Calu3 (cell line): ENCODE measurements around the gene BIRC5. TPM values are rescaled to one million over a fixed set of nuclear protein-coding genes. Genes with fewer than 3 reads are reported as not detected.

Experiments used
- BruUV-seq: library from RNA; stranded (reverse); fragments of 400-500 nt; replicated peaks from 2 replicates; lab custom pipeline; 2021; lab: Mats Ljungman, UMichigan
- CTCF ChIA-PET: fragments of 300-600 bp; sonication (Branson Sonifier 250); formaldehyde crosslinking; loops from one replicate; lab custom pipeline; 2022; ENCODE audit warnings: antibody characterized with exemption; lab: Charles Lee
- DNase-seq: peaks from one replicate; pipeline ENCODE4 v3.0.0; 2022
- H3K27ac Mint-ChIP-seq: one replicate; pipeline ENCODE4 v1.8.0; 2022; ENCODE audit warnings: mixed read lengths; ENCODE audit not compliant: unreplicated experiment
- H3K27me3 Mint-ChIP-seq: one replicate; pipeline ENCODE4 v1.8.0; 2022; ENCODE audit warnings: mixed read lengths; ENCODE audit not compliant: unreplicated experiment
- H3K36me3 Mint-ChIP-seq: one replicate; pipeline ENCODE4 v1.8.0; 2022; ENCODE audit warnings: mild to moderate bottlenecking, moderate library complexity, mixed read lengths; ENCODE audit not compliant: insufficient read depth, unreplicated experiment
- H3K4me1 Mint-ChIP-seq: one replicate; pipeline ENCODE4 v1.8.0; 2022; ENCODE audit warnings: mild to moderate bottlenecking, low read depth, mixed read lengths; ENCODE audit not compliant: unreplicated experiment
- H3K4me3 Mint-ChIP-seq: one replicate; pipeline ENCODE4 v1.8.0; 2022; ENCODE audit warnings: mild to moderate bottlenecking, low read depth, moderate library complexity, mixed read lengths; ENCODE audit not compliant: unreplicated experiment
- H3K9me3 Mint-ChIP-seq: one replicate; pipeline ENCODE4 v1.8.0; 2022; ENCODE audit warnings: low read depth, mixed read lengths; ENCODE audit not compliant: unreplicated experiment
- intact Hi-C: fragments of 100-400 bp; cut with micrococcal nuclease; formaldehyde crosslinking; loops from one replicate; pipeline ENCODE4 v1.10.0; 2022; ENCODE audit not compliant: unreplicated experiment
- total RNA-seq: library from RNA; stranded (reverse); gene quantifications from 2 replicates; pipeline ENCODE4 v1.2.3, GENCODE V29; 2022
- TF ChIP-seq, protein P1 (sequence below): fragments of 200-600 bp; IDR thresholded peaks from one replicate; pipeline ENCODE4 v1.8.0; 2022; ENCODE audit warnings: antibody characterized with exemption; ENCODE audit not compliant: unreplicated experiment

Gene BIRC5
- total RNA-seq, 1 experiment from 2014 or later = 58.5 TPM

DNA sequence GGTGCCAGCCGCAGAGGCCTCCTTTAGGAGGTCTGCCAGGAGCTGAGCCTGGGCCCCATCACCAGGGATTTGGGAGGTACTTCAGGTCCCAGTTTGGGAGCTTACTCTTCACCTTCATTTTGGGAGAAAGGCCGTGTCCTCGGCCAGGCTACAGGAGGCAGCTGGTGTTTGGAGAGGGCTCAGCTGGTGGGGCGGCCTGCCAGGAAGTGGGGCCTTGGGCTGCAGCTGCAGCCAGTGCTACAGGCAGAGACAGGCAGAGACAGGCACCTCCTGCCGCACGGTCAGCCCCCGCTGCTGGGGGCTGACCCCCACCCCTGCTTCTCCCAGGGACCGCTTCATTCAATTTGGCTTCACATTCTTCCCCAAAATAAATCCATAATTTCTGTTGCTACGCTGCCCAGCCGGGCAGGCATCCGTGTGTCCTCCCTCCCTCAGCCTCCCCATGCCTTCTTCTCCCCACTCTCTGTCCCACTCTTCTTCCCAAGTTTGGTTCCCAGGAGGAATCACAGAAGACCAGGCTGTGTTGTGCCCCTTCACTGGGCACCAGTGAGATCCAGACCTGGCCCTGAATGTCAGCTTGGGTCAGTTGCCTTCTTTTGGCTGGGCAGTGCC lies 23.5 kb downstream of the BIRC5 start:
- no peak for DNase-seq
- CTCF ChIA-PET = interaction anchor here (0.6 kb wide), 1 partner anchor 15 kb away, joined by 3 read pairs; no protein-coding TSS in a partner anchor
- intact Hi-C loops = no loop called here
- TF ChIP-seq, protein P1, sequence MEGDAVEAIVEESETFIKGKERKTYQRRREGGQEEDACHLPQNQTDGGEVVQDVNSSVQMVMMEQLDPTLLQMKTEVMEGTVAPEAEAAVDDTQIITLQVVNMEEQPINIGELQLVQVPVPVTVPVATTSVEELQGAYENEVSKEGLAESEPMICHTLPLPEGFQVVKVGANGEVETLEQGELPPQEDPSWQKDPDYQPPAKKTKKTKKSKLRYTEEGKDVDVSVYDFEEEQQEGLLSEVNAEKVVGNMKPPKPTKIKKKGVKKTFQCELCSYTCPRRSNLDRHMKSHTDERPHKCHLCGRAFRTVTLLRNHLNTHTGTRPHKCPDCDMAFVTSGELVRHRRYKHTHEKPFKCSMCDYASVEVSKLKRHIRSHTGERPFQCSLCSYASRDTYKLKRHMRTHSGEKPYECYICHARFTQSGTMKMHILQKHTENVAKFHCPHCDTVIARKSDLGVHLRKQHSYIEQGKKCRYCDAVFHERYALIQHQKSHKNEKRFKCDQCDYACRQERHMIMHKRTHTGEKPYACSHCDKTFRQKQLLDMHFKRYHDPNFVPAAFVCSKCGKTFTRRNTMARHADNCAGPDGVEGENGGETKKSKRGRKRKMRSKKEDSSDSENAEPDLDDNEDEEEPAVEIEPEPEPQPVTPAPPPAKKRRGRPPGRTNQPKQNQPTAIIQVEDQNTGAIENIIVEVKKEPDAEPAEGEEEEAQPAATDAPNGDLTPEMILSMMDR = no peak
- no peak overlapping the region for H3K27ac Mint-ChIP-seq
- no peaks in the 10 kb centered on the region for H3K36me3 Mint-ChIP-seq
- peaks cover 21% of the 10 kb centered on the region for H3K27me3 Mint-ChIP-seq
- no peaks in the 10 kb centered on the region for H3K9me3 Mint-ChIP-seq
- BruUV-seq = no TSS peak
- no peak overlapping the region for H3K4me3 Mint-ChIP-seq
- no peaks in the 10 kb centered on the region for H3K4me1 Mint-ChIP-seq

DNA sequence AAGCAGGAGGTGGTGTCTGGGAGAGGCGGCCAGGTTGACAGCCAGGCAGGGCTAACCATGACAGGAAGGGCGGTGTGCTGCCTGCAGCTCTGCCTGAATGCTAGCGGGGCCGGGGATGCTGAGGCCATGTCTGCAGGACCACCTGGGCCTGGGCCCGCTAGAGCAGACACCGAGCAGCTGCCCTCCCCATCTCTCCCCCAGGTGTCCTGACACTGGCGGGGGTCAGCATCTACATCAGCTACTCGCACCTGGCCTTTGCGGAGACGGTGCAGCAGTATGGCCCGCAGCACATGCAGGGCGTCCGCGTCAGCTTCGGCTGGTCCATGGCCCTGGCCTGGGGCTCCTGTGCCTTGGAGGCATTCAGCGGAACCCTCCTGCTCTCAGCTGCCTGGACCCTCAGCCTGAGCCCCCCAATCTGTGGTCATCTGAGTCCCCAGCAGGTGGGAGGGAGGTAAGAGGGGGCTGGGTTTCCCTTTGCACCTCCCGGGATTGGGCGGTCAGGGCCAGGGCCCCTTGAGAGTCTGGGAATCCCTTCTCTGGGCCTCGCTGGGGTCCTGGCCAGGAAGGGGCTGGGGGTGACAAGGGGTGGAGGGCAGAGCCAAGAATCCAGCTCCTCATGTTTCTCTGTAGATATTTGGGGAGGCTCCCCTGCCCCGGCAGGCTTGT lies 24.9 kb downstream of the BIRC5 start:
- CTCF ChIA-PET = interaction anchor here (0.6 kb wide), 2 partner anchors 32 to 155 kb away, joined by 3 to 8 read pairs; no protein-coding TSS in a partner anchor
- TF ChIP-seq, protein P1 = no peak
- BruUV-seq = no TSS peak
- DNase-seq = no peak
- peaks cover 14% of the 10 kb centered on the region for H3K27me3 Mint-ChIP-seq
- no peaks in the 10 kb centered on the region for H3K36me3 Mint-ChIP-seq
- no peaks in the 10 kb centered on the region for H3K4me1 Mint-ChIP-seq
- no peak overlapping the region for H3K27ac Mint-ChIP-seq
- no peak overlapping the region for H3K4me3 Mint-ChIP-seq
- intact Hi-C loops = no loop called here
- H3K9me3 Mint-ChIP-seq = no peaks in the 10 kb centered on the region

DNA sequence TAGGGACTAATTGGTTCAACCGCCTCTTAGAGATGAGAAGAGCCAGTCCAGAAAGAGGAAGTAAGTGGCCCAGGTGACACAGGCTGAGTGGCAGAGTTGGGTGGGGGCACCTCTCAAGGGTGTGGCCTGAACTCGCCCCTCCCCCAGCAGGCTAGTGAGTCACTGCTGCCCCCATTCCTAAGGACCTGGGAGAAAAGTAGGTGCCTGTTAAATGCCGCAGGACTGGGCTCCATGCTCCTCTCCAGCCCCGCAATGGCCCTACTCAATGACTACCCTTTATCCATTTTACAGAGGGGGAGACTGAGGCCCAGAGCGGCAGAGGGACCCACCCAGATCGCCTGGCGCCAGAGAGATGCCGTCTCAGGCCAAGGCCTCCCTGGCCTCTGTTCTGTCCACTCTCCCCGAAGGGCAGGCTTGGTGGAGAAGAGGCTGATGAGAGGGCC lies 25.5 kb downstream of the BIRC5 start:
- TF ChIP-seq, protein P1 = no peak

DNA sequence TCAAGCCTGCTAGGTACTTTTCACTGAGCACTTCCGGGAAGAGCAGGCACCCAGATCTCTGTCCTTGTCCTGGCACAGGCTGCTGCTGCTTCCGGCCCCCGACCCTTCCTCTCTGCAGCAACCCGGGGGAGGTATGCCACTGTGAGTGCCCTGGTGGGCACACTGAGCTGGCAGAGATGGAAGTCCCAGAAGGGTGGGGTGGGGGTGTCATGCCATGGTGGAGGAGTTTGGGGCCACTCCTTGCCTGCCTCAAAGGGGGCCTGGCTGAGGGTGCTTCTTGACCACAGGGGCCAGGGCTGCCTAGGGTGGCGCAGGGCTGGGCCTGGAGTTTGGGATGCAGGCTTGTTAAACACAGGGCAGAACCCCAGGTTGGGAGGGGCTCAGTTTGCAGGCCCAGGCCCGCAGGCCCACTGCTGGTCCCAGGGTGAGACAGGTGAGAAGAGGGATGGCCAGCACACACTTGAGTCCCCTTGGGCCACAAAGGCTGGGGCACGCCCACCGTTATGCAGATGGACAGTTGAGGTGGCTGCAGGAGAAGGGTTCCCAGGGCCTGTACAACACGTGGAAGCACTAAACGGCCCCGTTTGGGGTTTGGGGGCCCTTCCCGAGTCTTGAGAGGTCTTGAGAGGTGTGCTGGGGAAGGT lies 26.1 kb downstream of the BIRC5 start:
- no TSS peak for BruUV-seq
- no peaks in the 10 kb centered on the region for H3K36me3 Mint-ChIP-seq
- TF ChIP-seq, protein P1 = no peak
- H3K9me3 Mint-ChIP-seq = no peaks in the 10 kb centered on the region
- CTCF ChIA-PET = interaction anchor here (0.5 to 0.6 kb wide), 2 partner anchors 10 to 137 kb away, joined by 5 to 8 read pairs; no protein-coding TSS in a partner anchor
- no peak overlapping the region for H3K4me3 Mint-ChIP-seq
- H3K4me1 Mint-ChIP-seq = no peaks in the 10 kb centered on the region
- H3K27me3 Mint-ChIP-seq = peaks cover 14% of the 10 kb centered on the region
- no peak overlapping the region for H3K27ac Mint-ChIP-seq
- intact Hi-C loops = no loop called here
- DNase-seq = no peak

More for the DNA sequence above, 25.5 kb downstream of the BIRC5 start:
- Mint-ChIP-seq H3K36me3 (no peaks in the 10 kb centered on the region), H3K27me3 (peaks cover 14% of the 10 kb centered on the region), H3K9me3 (no peaks in the 10 kb centered on the region), H3K4me1 (no peaks in the 10 kb centered on the region), H3K27ac (no peak overlapping the region), H3K4me3 (no peak overlapping the region)
- CTCF ChIA-PET = interaction anchor here (0.6 kb wide), 1 partner anchor 33 kb away, joined by 8 read pairs; no protein-coding TSS in a partner anchor
- intact Hi-C loops = no loop called here
- no TSS peak for BruUV-seq
- no peak for DNase-seq
